Coronary artery (tissue), 2 donors: ENCODE data around the gene MICU1.

Experiments used
- DNase-seq: peaks from one replicate; pipeline ENCODE4 v3.0.0-alpha.2; 2017; ENCODE audit warnings: low spot score
- H3K27ac ChIP-seq, 2 donors: fragments of 200-600 bp; sonication (generic); one replicate each; pipeline ENCODE4 v1.5.1; 2016 to 2019
- H3K4me3 ChIP-seq: fragments of 200-600 bp; sonication (generic); 2 replicates; pipeline ENCODE4 v1.5.1; 2016; ENCODE audit warnings: mild to moderate bottlenecking, moderate library complexity
- CTCF ChIP-seq: fragments of 200-600 bp; sonication (generic); IDR thresholded peaks from one replicate; pipeline ENCODE4 v1.5.1; 2019; ENCODE audit warnings: antibody characterized with exemption

The MICU1 gene

GRCh38 chr10:72540193-72540807, 85.6 kb downstream of the MICU1 start:
- DNase-seq, result no peak
- Histone ChIP-seq H3K27ac (no peak overlapping the region), H3K4me3 (no peak overlapping the region)
- TF ChIP-seq CTCF, result no peak

DNA sequence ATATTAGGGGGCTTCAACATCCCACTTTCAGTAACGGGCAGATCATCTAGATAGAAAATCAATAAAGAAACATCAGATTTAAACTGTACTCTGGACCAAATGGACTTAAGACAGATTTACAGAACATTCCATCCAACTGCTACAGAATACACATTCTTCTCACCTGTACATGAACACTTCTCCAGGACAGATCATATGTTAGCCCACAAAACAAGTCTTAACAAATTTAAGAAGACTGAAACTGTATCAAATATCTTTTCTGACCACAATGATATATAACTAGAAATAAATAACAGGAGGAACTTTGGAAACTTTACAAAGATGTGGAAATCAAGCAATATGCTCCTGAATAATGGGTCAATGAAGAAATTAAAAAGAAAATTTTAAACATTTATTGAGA, 86.7 kb downstream of the MICU1 start:
- DNase-seq, result no peak
- TF ChIP-seq CTCF, result no peak
- H3K27ac ChIP-seq, result no peak overlapping the region
- H3K4me3 ChIP-seq, result no peak overlapping the region

DNA sequence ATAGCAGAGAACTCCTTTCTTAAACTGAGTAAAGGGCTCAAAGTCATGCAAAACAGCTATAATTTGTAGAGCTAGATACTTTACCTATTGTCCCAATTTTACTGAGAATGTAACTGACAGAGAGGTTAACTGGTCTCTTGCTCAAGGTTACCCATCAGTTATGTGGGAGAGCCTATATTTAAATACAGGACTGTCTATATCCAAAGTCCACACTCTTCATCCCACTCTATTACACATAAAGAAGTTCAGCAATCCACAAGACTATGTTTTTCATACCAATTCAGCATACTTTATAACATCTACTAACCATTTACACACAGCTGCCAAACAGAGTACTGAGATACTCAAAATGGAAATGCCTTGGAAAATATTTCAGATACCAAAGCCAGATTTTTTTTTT, 100.2 kb downstream of the MICU1 start:
- Histone ChIP-seq H3K4me3 (no peak overlapping the region), H3K27ac (no peak overlapping the region)
- TF ChIP-seq CTCF, result no peak
- no peak for DNase-seq

DNA sequence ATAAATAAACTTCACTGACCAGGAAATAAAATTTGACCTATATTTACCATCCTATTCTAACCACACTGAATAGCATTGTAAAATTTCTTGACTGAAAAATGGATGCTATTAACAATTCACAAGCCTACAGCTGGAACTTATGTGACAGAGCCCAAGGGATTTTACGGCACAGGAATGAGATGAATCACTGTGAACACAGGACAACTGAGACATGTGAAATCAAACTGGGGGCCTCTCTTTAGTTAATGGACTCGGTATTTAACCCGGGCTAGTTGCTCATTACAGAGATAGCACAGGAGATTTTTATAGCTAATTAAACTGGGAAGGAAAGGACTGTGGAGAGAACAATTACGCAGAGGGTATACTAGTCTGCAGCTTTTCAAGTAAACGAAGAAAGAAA, 100.6 kb downstream of the MICU1 start:
- Histone ChIP-seq H3K4me3 (no peak overlapping the region), H3K27ac (no peak overlapping the region)
- TF ChIP-seq CTCF, result no peak
- no peak for DNase-seq

GRCh38 chr10:72524489-72524888, 101.4 kb downstream of the MICU1 start:
- TF ChIP-seq CTCF, result no peak
- no peak for DNase-seq
- no peak overlapping the region for H3K4me3 ChIP-seq
- H3K27ac ChIP-seq, result no peak overlapping the region

GRCh38 chr10:72523932-72524396, 101.9 kb downstream of the MICU1 start:
- no peak overlapping the region for H3K4me3 ChIP-seq
- H3K27ac ChIP-seq, result no peak overlapping the region
- TF ChIP-seq CTCF, result no peak
- no peak for DNase-seq

- TF ChIP-seq CTCF, result no peak
- DNase-seq, result no peak
- Histone ChIP-seq H3K4me3 (no peak overlapping the region), H3K27ac (no peak overlapping the region)
Observed at GRCh38 chr10:72523062-72523461, 102.8 kb downstream of the MICU1 start.
